Measurements from ENCODE around the gene UBA1. TPM values are rescaled to one million over a fixed set of nuclear protein-coding genes. Genes with fewer than 3 reads are reported as not detected.

Gene UBA1
- total and polyA plus RNA-seq, 10 of the 15 experiments (the other 5 are each of a cell fraction or from before 2014, with no cell fraction given), result 60.4 to 314 (median 216) TPM

DNA sequence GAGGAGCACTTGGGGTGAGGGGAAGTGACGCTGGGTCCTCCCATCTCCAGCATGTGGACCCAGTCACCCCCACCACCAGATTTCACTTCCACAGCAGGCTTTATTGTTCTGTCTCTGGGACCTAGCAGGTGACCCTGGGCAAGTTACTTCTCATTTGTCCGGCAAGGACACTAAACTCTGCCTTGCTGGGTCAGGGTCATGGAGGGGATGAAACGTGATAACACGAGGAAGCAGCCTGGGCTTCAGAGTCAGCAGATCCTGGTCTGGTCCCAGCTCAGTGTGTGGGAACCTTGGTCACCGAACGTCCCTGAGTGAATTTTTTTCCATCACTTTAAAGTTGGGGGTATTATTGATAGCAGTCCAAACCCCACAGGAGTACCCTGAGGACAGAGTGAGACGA, 3.9 kb downstream of the UBA1 start (continued):
- TF ChIP-seq, protein P1, sequence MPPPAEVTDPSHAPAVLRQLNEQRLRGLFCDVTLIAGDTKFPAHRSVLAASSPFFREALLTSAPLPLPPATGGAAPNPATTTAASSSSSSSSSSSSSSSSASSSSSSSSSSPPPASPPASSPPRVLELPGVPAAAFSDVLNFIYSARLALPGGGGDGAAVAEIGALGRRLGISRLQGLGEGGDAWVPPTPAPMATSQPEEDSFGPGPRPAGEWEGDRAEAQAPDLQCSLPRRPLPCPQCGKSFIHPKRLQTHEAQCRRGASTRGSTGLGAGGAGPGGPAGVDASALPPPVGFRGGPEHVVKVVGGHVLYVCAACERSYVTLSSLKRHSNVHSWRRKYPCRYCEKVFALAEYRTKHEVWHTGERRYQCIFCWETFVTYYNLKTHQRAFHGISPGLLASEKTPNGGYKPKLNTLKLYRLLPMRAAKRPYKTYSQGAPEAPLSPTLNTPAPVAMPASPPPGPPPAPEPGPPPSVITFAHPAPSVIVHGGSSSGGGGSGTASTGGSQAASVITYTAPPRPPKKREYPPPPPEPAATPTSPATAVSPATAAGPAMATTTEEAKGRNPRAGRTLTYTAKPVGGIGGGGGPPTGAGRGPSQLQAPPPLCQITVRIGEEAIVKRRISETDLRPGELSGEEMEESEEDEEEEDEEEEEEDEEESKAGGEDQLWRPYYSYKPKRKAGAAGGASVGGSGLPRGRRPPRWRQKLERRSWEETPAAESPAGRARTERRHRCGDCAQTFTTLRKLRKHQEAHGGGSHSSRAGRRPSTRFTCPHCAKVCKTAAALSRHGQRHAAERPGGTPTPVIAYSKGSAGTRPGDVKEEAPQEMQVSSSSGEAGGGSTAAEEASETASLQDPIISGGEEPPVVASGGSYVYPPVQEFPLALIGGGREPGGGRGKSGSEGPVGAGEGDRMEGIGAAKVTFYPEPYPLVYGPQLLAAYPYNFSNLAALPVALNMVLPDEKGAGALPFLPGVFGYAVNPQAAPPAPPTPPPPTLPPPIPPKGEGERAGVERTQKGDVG (CRISPR knock-in tag; IDR thresholded peaks at IDR 0.05), result no peak
- TF ChIP-seq, protein P2, sequence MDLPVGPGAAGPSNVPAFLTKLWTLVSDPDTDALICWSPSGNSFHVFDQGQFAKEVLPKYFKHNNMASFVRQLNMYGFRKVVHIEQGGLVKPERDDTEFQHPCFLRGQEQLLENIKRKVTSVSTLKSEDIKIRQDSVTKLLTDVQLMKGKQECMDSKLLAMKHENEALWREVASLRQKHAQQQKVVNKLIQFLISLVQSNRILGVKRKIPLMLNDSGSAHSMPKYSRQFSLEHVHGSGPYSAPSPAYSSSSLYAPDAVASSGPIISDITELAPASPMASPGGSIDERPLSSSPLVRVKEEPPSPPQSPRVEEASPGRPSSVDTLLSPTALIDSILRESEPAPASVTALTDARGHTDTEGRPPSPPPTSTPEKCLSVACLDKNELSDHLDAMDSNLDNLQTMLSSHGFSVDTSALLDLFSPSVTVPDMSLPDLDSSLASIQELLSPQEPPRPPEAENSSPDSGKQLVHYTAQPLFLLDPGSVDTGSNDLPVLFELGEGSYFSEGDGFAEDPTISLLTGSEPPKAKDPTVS (IDR thresholded peaks at IDR 0.05; ENCODE audit: low read depth, low read length), result no peak

DNA sequence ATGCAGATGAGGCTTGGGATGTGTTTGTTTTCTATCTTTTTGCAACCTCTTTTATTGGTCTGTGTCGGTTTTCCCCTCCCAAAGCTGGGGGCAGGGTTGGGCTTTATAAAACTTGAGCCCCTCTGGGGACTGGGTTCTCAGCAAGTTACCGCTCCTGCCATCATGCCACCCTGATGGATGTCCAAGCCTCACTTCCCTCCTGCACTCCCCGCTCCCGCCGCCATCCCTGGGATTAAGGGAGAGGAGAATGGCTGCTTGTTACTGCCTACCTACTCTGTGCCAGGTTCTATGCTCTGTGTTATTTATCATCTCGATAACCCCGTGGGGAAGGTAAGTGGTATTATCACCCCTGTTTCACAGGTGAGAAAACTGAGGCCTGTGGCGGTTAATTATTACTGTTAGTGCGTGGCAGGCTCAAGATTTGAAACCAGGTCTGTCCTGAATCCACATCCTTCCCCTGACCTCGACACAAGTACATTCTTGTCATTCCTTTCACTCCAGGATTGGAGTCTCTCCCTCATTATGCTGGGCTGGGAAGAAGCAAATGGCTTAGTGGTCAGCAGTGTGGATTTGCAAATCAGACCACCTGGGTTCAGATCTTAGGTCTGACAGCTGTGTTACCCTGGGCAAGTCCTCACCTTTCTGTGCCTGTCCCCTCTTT, 4.5 kb downstream of the UBA1 start:
- Histone ChIP-seq H3K79me2 (ENCODE audit: control insufficient read depth, insufficient read depth, low read length) (peaks cover 44% of the 10 kb centered on the region), H4K20me1 (ENCODE audit: control insufficient read depth, insufficient read depth) (peaks cover 9% of the 10 kb centered on the region; the same call in 1 of the 2 replicates), H3K9me3 (replicated peaks; ENCODE audit: control insufficient read depth, insufficient read depth, low read length) (no peaks in the 10 kb centered on the region), H2AFZ (ENCODE audit: control insufficient read depth, low read depth, low read length) (no peak overlapping the region), H3K36me3 (ENCODE audit: control insufficient read depth in 2 of 2, insufficient read depth in 2 of 2, low read length in 1 of 2) (peaks cover 36% of the 10 kb centered on the region in 2 experiments; a peak in 3 of 4 replicates), H3K27me3 (replicated peaks in 1 of 2; ENCODE audit: control insufficient read depth in 2 of 2, insufficient read depth in 2 of 2, low read length in 1 of 2) (no peaks in the 10 kb centered on the region), H3K9ac (ENCODE audit: control insufficient read depth, insufficient read depth, low read length) (no peak overlapping the region), H3K4me2 (ENCODE audit: control insufficient read depth, insufficient read depth) (peak overlapping the region; percentile 13; the same call in 1 of the 2 replicates), H3K27ac (ENCODE audit: control insufficient read depth, insufficient read depth) (no peak overlapping the region), H3K4me3 (no peak overlapping the region), H3K4me1 (ENCODE audit: control insufficient read depth, insufficient read depth, low read length) (peaks cover 13% of the 10 kb centered on the region)
- in situ Hi-C loops (cut with MboI), result loop anchor here (5.0 to 10.0 kb wide), 2 partner anchors 324 to 457 kb away; partner anchors contain the start of genes ELK1 and UXT
- DNase-seq (ENCODE audit: low read depth, low spot score) (no peak), FAIRE-seq (no peak), ATAC-seq (no peak)
- intact Hi-C loops (cut with micrococcal nuclease; ENCODE audit: unreplicated experiment), result no loop called here
- CTCF ChIA-PET, result no interaction called here
- no TSS peak for BruUV-seq (replicated peaks)
- SMC1A ChIA-PET (ENCODE audit: uncharacterized antibody, unreplicated experiment), result no interaction called here
- POLR2A ChIA-PET, result no interaction called here
- 94% methylated on average over 10 of the region's 10 CpGs for WGBS (ENCODE audit: insufficient coverage, insufficient replicate concordance, low lambda C conversion rate, missing lambda C conversion rate)
- RAD21 ChIA-PET (ENCODE audit: unreplicated experiment), result no interaction called here
- TF ChIP-seq SUZ12 (IDR thresholded peaks at IDR 0.05; ENCODE audit: unreplicated experiment) (no peak), RELA (IDR thresholded peaks at IDR 0.05; ENCODE audit: borderline replicate concordance, partially characterized antibody) (no peak), NR2C2 (IDR thresholded peaks at IDR 0.05; ENCODE audit: borderline replicate concordance, control insufficient read depth, insufficient read length, low read depth) (no peak), SMAD1 (IDR thresholded peaks at IDR 0.05; ENCODE audit: low read depth, partially characterized antibody) (no peak), NFYB (IDR thresholded peaks at IDR 0.05; ENCODE audit: insufficient read depth, low read depth, low read length) (no peak), SIN3A (IDR thresholded peaks at IDR 0.05; ENCODE audit: low read depth, low read length) (no peak), RBBP5 (conservative IDR thresholded peaks at IDR 0.05) (no peak), RCOR1 (conservative IDR thresholded peaks at IDR 0.05; ENCODE audit: low read depth, low read length) (no peak), SIX5 (IDR thresholded peaks at IDR 0.05; ENCODE audit: low read depth, low read length, severe bottlenecking) (no peak), NR2F1 (conservative IDR thresholded peaks at IDR 0.05) (no peak), EP300 (IDR thresholded peaks at IDR 0.05; ENCODE audit: borderline replicate concordance in 1 of 2, control insufficient read depth in 1 of 2, low read depth in 2 of 2, low read length in 2 of 2) (no peak)
- TF ChIP-seq, protein P3, sequence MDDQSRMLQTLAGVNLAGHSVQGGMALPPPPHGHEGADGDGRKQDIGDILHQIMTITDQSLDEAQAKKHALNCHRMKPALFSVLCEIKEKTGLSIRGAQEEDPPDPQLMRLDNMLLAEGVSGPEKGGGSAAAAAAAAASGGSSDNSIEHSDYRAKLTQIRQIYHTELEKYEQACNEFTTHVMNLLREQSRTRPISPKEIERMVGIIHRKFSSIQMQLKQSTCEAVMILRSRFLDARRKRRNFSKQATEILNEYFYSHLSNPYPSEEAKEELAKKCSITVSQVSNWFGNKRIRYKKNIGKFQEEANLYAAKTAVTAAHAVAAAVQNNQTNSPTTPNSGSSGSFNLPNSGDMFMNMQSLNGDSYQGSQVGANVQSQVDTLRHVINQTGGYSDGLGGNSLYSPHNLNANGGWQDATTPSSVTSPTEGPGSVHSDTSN (IDR thresholded peaks at IDR 0.05; ENCODE audit: insufficient replicate concordance, low read depth, low read length), result no peak
- TF ChIP-seq, protein P2 (IDR thresholded peaks at IDR 0.05; ENCODE audit: low read depth, low read length), result no peak

All from GM12878 (cell line).